ENCODE data around the gene ANAPC2. TPM values are rescaled to one million over a fixed set of nuclear protein-coding genes. Genes with fewer than 3 reads are reported as not detected.
A peak's percentile ranks its signal among the peaks of the same experiment; 100 is the strongest.
"Not testable (repeated sequence)": the region's sequence is repeated elsewhere in the genome, so short reads cannot be mapped to it uniquely, and the experiment has no call there.

ANAPC2 gene
- total RNA-seq, 1 donor, result 32.9 TPM

- Histone ChIP-seq H3K27me3 (ENCODE audit: insufficient read depth, low read length) (peaks cover 48% of the 10 kb centered on the region), H3K4me2 (ENCODE audit: insufficient read depth, low read length) (no peak overlapping the region), H3K79me2 (ENCODE audit: insufficient read depth, low read length) (no peaks in the 10 kb centered on the region), H4K20me1 (ENCODE audit: insufficient read depth, low read length) (no peaks in the 10 kb centered on the region), H3K9me3 (ENCODE audit: low read depth, low read length) (no peaks in the 10 kb centered on the region), H3K4me3 (ENCODE audit: insufficient read depth, low read length) (no peak overlapping the region), H3K36me3 (ENCODE audit: insufficient read depth, low read length) (no peaks in the 10 kb centered on the region), H3K4me1 (ENCODE audit: insufficient read depth, low read length) (no peaks in the 10 kb centered on the region), H3K27ac (ENCODE audit: low read depth, low read length) (no peak overlapping the region), H2AFZ (ENCODE audit: low read length) (no peak overlapping the region)
- peak; percentile 91 for DNase-seq (ENCODE audit: insufficient read length, low spot score, missing footprints)
- TF ChIP-seq CTCF (IDR thresholded peaks at IDR 0.05; ENCODE audit: extremely low read depth, low read depth, low read length), result no peak
Measured at GRCh38 chr9:137138058-137138721, 50.2 kb downstream of the ANAPC2 start.

GRCh38 chr9:137136881-137137607 is 51.3 kb downstream of the ANAPC2 start:
- Histone ChIP-seq H3K36me3 (ENCODE audit: insufficient read depth, low read length) (no peaks in the 10 kb centered on the region), H3K4me1 (ENCODE audit: insufficient read depth, low read length) (no peaks in the 10 kb centered on the region), H3K27ac (ENCODE audit: low read depth, low read length) (no peak overlapping the region), H4K20me1 (ENCODE audit: insufficient read depth, low read length) (no peaks in the 10 kb centered on the region), H2AFZ (ENCODE audit: low read length) (no peak overlapping the region), H3K79me2 (ENCODE audit: insufficient read depth, low read length) (no peaks in the 10 kb centered on the region), H3K4me3 (ENCODE audit: insufficient read depth, low read length) (no peak overlapping the region), H3K27me3 (ENCODE audit: insufficient read depth, low read length) (peaks cover 46% of the 10 kb centered on the region), H3K9me3 (ENCODE audit: low read depth, low read length) (no peaks in the 10 kb centered on the region), H3K4me2 (ENCODE audit: insufficient read depth, low read length) (no peak overlapping the region)
- TF ChIP-seq CTCF (IDR thresholded peaks at IDR 0.05; ENCODE audit: extremely low read depth, low read depth, low read length), result no peak
- peak; percentile 93 for DNase-seq (ENCODE audit: insufficient read length, low spot score, missing footprints)

GRCh38 chr9:137136261-137136880 is 52.0 kb downstream of the ANAPC2 start:
- H3K4me3 ChIP-seq (ENCODE audit: insufficient read depth, low read length), result no peak overlapping the region
- H3K36me3 ChIP-seq (ENCODE audit: insufficient read depth, low read length), result no peaks in the 10 kb centered on the region
- peaks cover 45% of the 10 kb centered on the region for H3K27me3 ChIP-seq (ENCODE audit: insufficient read depth, low read length)
- no peaks in the 10 kb centered on the region for H4K20me1 ChIP-seq (ENCODE audit: insufficient read depth, low read length)
- no peak overlapping the region for H2AFZ ChIP-seq (ENCODE audit: low read length)
- TF ChIP-seq CTCF (IDR thresholded peaks at IDR 0.05; ENCODE audit: extremely low read depth, low read depth, low read length), result no peak
- no peak overlapping the region for H3K27ac ChIP-seq (ENCODE audit: low read depth, low read length)
- H3K9me3 ChIP-seq (ENCODE audit: low read depth, low read length), result no peaks in the 10 kb centered on the region
- no peak overlapping the region for H3K4me2 ChIP-seq (ENCODE audit: insufficient read depth, low read length)
- peak; percentile 88 for DNase-seq (ENCODE audit: insufficient read length, low spot score, missing footprints)
- no peaks in the 10 kb centered on the region for H3K4me1 ChIP-seq (ENCODE audit: insufficient read depth, low read length)
- no peaks in the 10 kb centered on the region for H3K79me2 ChIP-seq (ENCODE audit: insufficient read depth, low read length)

GRCh38 chr9:137135154-137135553 is 53.2 kb downstream of the ANAPC2 start:
- H3K36me3 ChIP-seq (ENCODE audit: insufficient read depth, low read length); H3K4me2 ChIP-seq (ENCODE audit: insufficient read depth, low read length); H3K27ac ChIP-seq (ENCODE audit: low read depth, low read length); H3K4me3 ChIP-seq (ENCODE audit: insufficient read depth, low read length); H3K4me1 ChIP-seq (ENCODE audit: insufficient read depth, low read length); H4K20me1 ChIP-seq (ENCODE audit: insufficient read depth, low read length); DNase-seq (ENCODE audit: insufficient read length, low spot score, missing footprints); H3K9me3 ChIP-seq (ENCODE audit: low read depth, low read length); H3K79me2 ChIP-seq (ENCODE audit: insufficient read depth, low read length); H2AFZ ChIP-seq (ENCODE audit: low read length): not testable (repeated sequence)
- peaks cover 34% of the 10 kb centered on the region for H3K27me3 ChIP-seq (ENCODE audit: insufficient read depth, low read length)

All from osteoblast (primary cell).